ENCODE results near the gene ERRFI1. TPM values are rescaled to one million over a fixed set of nuclear protein-coding genes. Genes with fewer than 3 reads are reported as not detected.
A peak's percentile ranks its signal among the peaks of the same experiment; 100 is the strongest.
"Not testable (repeated sequence)": the region's sequence is repeated elsewhere in the genome, so short reads cannot be mapped to it uniquely, and the experiment has no call there.

Gene ERRFI1
- total RNA-seq = 26.4 to 305 TPM (median 303 TPM) in 3 replicates
- long read RNA-seq, transcript ERRFI1-205 (4 exons, 787 nt) = minor isoform, 30 of 443 reads
- long read RNA-seq, transcript ERRFI1-201 (4 exons, 3,104 nt) = major isoform, 317 of 443 reads
- long read RNA-seq, transcript ERRFI1-203 (3 exons, 995 nt) = minor isoform, 20 of 443 reads
- long read RNA-seq, partial matches to known transcripts = 22 of 443 reads
- long read RNA-seq, other reads (novel, unspliced or antisense) = 53 of 443 reads

- H3K4me1 Mint-ChIP-seq (ENCODE audit: low read depth) = peaks cover 66% of the 10 kb centered on the region
- TF ChIP-seq CTCF (IDR thresholded peaks at IDR 0.05) = no peak
- no peaks in the 10 kb centered on the region for H3K27me3 Mint-ChIP-seq (ENCODE audit: low read depth)
Measured at GRCh38 chr1:8026153-8026975, at the start of gene ERRFI1. Gene ERRFI1, minus strand, starts transcription at chr1:8026309. Its CDS starts 10,690 bp downstream, at chr1:8015619.

GRCh38 chr1:8075511-8076051 lies 49.5 kb upstream of the ERRFI1 start:
- Mint-ChIP-seq H3K36me3 (ENCODE audit: low read depth) (no peaks in the 10 kb centered on the region), H3K4me3 (ENCODE audit: unreplicated experiment) (no peak overlapping the region), H3K27ac (ENCODE audit: unreplicated experiment) (peak overlapping the region; percentile 92), H3K4me1 (ENCODE audit: low read depth) (peaks cover 76% of the 10 kb centered on the region), H3K9me3 (ENCODE audit: low read depth) (no peaks in the 10 kb centered on the region), H3K27me3 (ENCODE audit: low read depth) (no peaks in the 10 kb centered on the region)
- TF ChIP-seq CTCF (IDR thresholded peaks at IDR 0.05) = no peak
- DNase-seq (ENCODE audit: low spot score) = no peak

More at GRCh38 chr1:8026153-8026975, at the start of gene ERRFI1:
- peak; percentile 97 for DNase-seq (ENCODE audit: low spot score)
- Mint-ChIP-seq H3K27ac (ENCODE audit: unreplicated experiment) (peak within 1 kb of the TSS; percentile 98), H3K4me3 (ENCODE audit: unreplicated experiment) (peak within 1 kb of the TSS; percentile 96), H3K36me3 (ENCODE audit: low read depth) (peaks cover 15% of the 10 kb centered on the region), H3K9me3 (ENCODE audit: low read depth) (no peaks in the 10 kb centered on the region)

- H3K27ac Mint-ChIP-seq (ENCODE audit: unreplicated experiment) = peak overlapping the region; percentile 24
- no peak for DNase-seq (ENCODE audit: low spot score)
- H3K27me3 Mint-ChIP-seq (ENCODE audit: low read depth) = no peaks in the 10 kb centered on the region
- H3K36me3 Mint-ChIP-seq (ENCODE audit: low read depth) = no peaks in the 10 kb centered on the region
- no peak for TF ChIP-seq CTCF (IDR thresholded peaks at IDR 0.05)
- H3K9me3 Mint-ChIP-seq (ENCODE audit: low read depth) = no peaks in the 10 kb centered on the region
- peaks cover 63% of the 10 kb centered on the region for H3K4me1 Mint-ChIP-seq (ENCODE audit: low read depth)
- H3K4me3 Mint-ChIP-seq (ENCODE audit: unreplicated experiment) = no peak overlapping the region
Measured at GRCh38 chr1:8073112-8073855, 47.2 kb upstream of the ERRFI1 start.

GRCh38 chr1:8070381-8070811 lies 44.3 kb upstream of the ERRFI1 start:
- H3K4me1 Mint-ChIP-seq (ENCODE audit: low read depth) = peaks cover 39% of the 10 kb centered on the region
- no peaks in the 10 kb centered on the region for H3K27me3 Mint-ChIP-seq (ENCODE audit: low read depth)
- no peak for DNase-seq (ENCODE audit: low spot score)
- TF ChIP-seq CTCF (IDR thresholded peaks at IDR 0.05) = no peak
- peak overlapping the region; percentile 81 for H3K27ac Mint-ChIP-seq (ENCODE audit: unreplicated experiment)
- H3K9me3 Mint-ChIP-seq (ENCODE audit: low read depth) = peaks cover 4% of the 10 kb centered on the region
- H3K4me3 Mint-ChIP-seq (ENCODE audit: unreplicated experiment) = peak overlapping the region; percentile 20
- peaks cover under 1% of the 10 kb centered on the region for H3K36me3 Mint-ChIP-seq (ENCODE audit: low read depth)

- not testable (repeated sequence) for H3K36me3 Mint-ChIP-seq (ENCODE audit: low read depth); DNase-seq (ENCODE audit: low spot score); H3K4me3 Mint-ChIP-seq (ENCODE audit: unreplicated experiment); H3K27me3 Mint-ChIP-seq (ENCODE audit: low read depth); H3K9me3 Mint-ChIP-seq (ENCODE audit: low read depth)
- Mint-ChIP-seq H3K4me1 (ENCODE audit: low read depth) (peaks cover 36% of the 10 kb centered on the region), H3K27ac (ENCODE audit: unreplicated experiment) (peak overlapping the region; percentile 81)
Measured at GRCh38 chr1:8069614-8070320, 43.7 kb upstream of the ERRFI1 start.

Data from chondrocyte (in vitro differentiated cells).